GM12865 (cell line): ENCODE results near the gene HIRA.

ENCODE experiments used
- DNase-seq: peaks from one replicate; pipeline ENCODE4 v3.0.0; 2010; ENCODE audit warnings: low read depth
- H3K4me3 ChIP-seq: 2 replicates; pipeline ENCODE4 v1.5.1; 2011; ENCODE audit warnings: mild to moderate bottlenecking, low read depth, low read length, control low read depth
- TF ChIP-seq, protein P1 (sequence below): IDR thresholded peaks from 2 replicates; pipeline ENCODE4 v1.5.1; 2011; ENCODE audit warnings: low read length, control low read depth, low read depth, inconsistent platforms; ENCODE audit not compliant: insufficient read depth; ENCODE audit errors: missing control alignments

The HIRA gene

DNA sequence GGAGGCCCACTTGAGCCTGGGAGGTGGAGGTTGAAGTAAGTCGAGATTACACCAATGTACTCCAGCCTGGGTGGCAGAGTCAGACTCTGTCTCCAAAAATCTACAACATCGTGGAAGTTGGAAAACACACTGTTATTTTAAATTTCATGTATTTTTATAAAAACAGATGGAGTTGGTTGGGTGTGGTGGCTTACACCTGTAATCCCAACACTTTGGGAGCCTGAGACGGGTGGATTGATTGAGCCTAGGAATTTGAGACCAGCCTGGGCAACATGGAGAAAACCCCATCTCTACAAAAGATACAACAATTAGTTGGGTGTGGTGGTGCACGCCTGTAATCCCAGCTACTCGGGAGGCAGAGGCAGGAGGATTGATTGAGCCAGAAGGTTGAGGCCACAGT is 88.1 kb downstream of the HIRA start:
- no peak overlapping the region for H3K4me3 ChIP-seq
- TF ChIP-seq, protein P1, sequence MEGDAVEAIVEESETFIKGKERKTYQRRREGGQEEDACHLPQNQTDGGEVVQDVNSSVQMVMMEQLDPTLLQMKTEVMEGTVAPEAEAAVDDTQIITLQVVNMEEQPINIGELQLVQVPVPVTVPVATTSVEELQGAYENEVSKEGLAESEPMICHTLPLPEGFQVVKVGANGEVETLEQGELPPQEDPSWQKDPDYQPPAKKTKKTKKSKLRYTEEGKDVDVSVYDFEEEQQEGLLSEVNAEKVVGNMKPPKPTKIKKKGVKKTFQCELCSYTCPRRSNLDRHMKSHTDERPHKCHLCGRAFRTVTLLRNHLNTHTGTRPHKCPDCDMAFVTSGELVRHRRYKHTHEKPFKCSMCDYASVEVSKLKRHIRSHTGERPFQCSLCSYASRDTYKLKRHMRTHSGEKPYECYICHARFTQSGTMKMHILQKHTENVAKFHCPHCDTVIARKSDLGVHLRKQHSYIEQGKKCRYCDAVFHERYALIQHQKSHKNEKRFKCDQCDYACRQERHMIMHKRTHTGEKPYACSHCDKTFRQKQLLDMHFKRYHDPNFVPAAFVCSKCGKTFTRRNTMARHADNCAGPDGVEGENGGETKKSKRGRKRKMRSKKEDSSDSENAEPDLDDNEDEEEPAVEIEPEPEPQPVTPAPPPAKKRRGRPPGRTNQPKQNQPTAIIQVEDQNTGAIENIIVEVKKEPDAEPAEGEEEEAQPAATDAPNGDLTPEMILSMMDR: no peak
- no peak for DNase-seq

DNA sequence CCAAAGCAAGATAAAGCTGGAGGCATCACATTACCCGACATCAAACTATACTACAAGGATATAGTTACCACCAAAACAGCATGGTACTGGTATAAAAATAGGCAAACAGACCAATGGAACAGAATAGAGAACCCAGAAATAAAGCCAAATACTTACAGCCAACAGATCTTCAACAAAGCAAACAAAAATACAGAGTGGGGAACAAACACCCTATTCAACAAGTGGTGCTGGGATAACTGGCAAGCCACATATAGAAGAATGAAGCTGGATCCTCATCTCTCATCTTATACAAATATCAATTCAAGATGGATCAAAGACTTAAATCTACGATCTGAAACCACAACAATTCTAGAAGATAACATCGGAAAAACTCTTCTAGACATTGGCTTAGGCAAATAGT is 90.0 kb downstream of the HIRA start:
- H3K4me3 ChIP-seq: no peak overlapping the region
- DNase-seq: no peak
- TF ChIP-seq, protein P1: no peak

DNA sequence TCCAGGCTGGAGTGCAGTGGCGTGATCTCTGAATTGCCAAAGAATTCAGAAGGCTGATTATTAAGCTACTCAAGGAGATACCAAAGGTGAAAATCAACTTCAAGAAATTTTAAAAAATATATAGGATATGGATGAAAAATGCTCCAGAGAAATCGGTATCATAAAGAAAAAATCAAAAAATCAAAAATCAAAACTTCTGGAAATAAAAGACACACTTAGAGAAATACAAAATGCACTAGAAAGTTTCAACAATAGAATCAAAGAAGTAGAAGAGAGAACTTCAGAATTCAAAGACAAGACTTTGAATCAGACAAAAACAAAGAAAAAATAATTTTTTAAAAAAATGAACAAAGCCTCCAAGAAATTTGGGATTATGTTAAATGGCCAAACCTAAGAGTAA is 94.4 kb downstream of the HIRA start:
- TF ChIP-seq, protein P1: no peak
- no peak overlapping the region for H3K4me3 ChIP-seq
- no peak for DNase-seq

DNA sequence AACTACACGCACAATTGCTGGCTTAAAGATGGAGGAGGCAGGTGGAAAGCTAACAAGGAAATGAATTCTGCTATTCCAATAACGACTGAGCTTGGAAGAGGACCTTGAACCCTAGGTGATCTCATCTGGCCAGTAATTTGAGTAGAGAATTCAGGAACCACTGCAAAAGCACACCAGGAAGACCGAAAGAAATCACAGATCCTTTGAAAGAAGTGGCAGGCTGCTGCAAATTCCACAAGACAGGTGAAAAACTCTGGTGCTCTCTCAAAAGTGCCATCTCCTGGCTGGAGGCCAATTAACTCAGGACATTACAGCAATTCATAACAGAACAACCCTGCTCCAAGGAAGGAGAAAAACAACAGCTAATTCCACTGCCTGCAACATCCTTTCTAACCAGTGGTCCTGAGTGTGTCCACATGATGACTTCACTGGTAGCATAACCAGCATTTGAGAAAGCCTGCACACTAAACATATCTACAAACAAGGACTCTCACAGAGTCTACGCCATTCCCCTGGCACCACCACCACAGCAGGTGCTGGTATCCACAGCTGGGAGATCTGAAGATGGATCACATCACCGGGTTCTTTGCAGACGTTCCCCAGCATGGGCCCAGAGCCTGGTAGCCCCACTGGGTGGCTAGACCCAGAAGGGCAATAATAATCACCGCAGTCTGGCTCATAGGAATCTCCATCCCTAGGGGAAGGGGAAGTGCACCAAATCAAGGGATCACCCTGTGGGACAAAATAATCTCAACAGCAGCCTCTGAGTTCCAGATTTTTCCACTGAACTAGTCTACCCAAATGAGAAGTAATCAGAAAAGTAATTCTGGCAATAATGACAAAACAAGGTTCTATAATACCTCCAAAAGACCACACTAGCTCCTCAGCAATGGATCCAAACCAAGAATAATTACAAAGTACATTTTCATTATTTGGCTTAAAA is 95.1 kb downstream of the HIRA start:
- TF ChIP-seq, protein P1: no peak
- no peak for DNase-seq
- no peak overlapping the region for H3K4me3 ChIP-seq

DNA sequence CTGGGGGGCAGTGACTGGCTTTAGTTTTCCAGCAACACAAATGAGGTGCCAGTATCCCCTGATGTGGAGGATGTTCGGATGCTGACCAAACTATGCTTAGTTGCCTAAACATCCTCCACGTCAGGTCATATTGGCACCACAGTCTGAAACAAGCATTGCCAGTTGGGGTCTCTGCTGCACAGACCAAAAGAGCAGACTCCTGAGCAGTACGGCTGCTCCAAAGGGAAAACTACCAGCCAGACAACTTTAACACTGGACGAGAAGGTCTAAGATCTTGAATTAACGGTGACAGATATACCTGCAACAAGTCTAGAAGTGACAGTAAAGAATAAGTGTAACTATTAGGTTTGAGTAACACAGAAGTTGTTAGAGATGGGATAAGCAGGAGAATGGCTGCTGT is 99.6 kb downstream of the HIRA start:
- no peak overlapping the region for H3K4me3 ChIP-seq
- DNase-seq: no peak
- TF ChIP-seq, protein P1: no peak

DNA sequence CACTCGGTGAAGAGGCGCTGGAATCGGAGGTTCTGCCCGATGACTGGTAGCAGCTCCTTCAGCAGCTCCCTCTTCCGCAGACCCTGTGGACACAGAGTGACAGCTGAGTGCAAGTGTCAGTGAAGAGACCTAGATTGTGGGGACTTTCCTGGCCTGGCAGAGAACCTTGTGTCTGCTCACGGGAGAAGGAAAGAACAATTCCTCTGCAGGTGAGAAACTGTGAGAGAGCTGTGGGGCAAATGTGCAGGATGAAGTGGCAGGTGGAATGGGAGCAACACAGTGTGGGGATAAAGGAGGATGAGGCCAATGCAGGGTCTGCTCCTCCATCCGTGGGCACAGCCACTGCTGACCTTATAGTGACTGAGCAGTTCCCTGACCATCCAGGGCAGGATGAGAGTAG is 100.1 kb downstream of the HIRA start:
- no peak overlapping the region for H3K4me3 ChIP-seq
- TF ChIP-seq, protein P1: no peak
- DNase-seq: no peak
